COLO668 (cell line): ENCODE results near the gene CMBL.
"Not testable (repeated sequence)": the region's sequence is repeated elsewhere in the genome, so short reads cannot be mapped to it uniquely, and the experiment has no call there.

Source experiments
- DNase-seq: peaks from one replicate; lab custom pipeline; 2025; ENCODE audit not compliant: unreplicated experiment; lab: John Stamatoyannopoulos, UW

The CMBL gene

GRCh38 chr5:10286862-10287227 is 20.9 kb downstream of the CMBL start:
- no peak for DNase-seq

- DNase-seq, result no peak
These were observed 21.4 kb downstream of the CMBL start for GRCh38 chr5:10286162-10286861.

GRCh38 chr5:10285362-10285761 is 22.3 kb downstream of the CMBL start:
- not testable (repeated sequence) for DNase-seq

- DNase-seq, result peak; percentile 92
These were observed 23.6 kb downstream of the CMBL start for GRCh38 chr5:10283927-10284635.

DNA sequence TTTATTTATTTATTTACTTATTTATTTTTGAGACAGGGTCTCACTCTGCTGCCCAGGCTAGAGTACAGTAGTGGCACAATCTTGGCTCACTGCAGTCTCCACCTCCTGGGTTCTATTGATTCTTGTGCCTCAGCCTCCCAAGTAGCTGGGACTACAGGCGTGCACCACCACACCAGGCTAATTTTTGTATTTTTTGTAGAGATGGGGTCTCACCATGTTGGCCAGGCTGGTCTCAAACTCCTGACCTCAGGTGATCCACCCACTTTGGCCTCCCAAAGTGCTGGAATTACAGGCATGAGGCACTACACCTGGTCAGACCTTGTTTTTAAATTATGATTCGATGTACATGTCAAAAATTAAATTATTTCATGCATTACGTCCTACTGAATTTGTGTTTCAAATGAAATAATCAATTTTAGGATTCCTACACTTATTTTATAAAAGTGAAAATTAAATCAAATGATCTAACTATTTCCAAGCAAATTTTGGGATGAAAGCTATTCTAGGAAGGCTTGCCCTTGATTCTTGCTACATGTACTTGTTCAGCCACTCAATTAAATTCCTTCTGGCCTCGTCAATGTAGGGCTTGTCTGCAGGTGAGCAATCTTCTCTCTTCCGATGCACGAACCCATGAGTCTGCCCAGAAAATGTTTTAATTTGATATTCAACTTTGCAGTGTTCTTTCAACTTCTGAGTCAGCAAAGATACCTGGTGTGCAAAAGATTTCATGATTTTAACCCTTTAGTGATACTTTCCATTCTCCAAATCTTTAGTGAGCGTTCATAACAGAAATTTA is 27.6 kb downstream of the CMBL start:
- DNase-seq, result no peak

DNA sequence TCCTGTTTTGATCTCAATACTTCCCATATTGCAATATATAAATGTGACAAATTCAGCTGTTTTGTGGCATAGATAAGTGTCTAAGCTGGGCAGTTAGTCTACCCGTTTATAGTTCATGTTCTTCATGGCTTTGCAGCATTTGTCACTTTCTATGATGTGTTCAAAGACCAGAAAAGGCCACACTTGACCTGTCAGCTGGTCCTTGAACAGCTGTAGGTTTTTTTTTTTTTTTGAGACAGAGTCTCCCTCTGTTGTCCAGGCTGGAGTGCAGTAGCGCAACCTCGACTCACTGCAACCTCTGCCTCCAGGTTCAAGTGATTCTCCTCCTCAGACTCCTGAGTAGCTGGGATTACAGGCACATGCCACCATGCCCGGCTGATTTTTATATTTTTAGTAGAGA is 28.4 kb downstream of the CMBL start:
- DNase-seq, result no peak

DNA sequence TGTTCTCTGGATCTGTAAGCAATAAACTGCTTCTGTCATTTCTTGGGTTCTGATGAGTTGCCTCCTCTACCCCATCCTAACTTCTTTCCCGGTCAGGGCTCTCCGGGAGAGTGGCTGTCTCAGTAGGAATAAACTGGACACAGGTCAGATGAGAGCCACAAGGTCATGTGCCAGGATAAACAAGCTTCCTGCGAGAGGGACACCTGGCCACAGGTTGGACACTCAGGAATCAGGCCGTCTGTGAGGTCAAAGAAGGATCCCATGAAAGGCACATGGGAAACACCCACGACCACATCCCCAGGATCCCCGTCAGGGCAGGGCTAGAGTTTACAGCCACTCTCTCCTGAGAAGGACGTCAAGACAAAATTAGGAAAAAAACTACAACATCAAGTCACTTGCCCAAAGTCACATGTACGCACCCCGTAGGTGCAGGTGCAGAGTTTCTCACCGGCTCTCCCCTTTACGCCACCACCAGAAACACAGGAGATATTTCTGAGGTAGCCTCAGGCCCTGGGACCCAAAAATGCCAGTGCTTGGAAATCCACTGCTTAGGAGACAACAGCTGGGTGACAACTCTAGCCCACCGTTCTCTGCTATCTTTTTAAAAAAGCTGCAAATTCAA is 28.9 kb downstream of the CMBL start:
- DNase-seq, result no peak

DNA sequence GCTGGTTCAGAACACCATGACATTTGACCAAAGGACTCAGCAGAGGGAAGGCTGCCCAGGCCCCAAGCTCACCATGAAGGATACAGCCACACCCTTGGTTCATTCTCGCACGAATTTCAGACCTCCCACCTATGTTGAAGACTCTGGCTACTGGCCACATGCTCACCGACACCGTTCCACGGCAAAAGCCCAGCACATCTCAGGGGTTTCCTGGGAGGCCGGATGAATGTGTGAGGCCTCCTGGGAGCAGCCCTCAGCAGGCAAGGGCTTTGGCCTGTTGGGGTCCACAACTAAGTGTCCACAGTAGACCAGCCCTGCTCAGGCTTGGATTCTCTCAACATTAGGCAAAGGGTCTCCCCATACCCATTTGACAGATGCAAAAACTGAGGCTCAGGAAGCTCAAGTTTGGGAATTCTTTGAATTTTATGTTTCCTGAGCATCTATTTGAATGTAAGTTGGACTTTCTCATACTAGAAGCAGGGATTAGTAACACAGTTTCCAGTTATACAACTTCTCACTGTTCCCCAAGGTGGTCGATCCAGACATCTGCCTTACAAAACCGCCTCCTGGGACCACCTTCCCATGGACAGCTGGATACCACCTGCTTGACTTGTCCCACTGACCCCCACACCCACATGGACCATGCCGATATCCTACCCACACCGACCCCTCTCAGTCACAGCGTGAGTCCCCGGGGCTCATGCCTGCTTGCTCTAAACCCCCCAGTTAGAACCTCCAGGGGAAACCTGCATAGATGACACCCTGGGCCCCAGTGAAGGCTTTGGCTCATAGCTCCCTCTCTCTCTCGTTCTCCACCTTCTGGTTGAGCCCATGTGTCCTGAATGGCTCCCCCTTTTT is 29.7 kb downstream of the CMBL start:
- no peak for DNase-seq

- DNase-seq, result no peak
These were observed 31.0 kb downstream of the CMBL start for GRCh38 chr5:10276691-10277090.

DNA sequence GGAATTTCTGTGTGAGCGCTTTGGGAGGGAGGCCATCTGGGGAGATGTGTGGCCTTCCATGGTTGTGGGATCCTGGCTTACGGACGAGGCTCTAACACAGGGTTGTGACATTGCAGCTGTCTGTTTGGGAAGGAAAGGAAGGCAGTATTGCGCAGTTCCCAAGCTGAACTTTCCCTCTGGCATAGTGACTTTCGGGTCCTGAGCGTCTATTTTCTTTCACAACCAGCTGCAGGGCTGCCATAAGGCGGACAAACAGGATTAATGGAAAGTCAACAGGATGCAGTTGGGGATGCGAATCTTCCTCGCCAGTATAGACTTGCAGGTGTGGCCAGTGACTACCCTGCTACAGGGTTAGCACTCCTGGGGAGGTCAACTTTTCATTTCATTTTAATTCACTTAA is 31.7 kb downstream of the CMBL start:
- no peak for DNase-seq

DNA sequence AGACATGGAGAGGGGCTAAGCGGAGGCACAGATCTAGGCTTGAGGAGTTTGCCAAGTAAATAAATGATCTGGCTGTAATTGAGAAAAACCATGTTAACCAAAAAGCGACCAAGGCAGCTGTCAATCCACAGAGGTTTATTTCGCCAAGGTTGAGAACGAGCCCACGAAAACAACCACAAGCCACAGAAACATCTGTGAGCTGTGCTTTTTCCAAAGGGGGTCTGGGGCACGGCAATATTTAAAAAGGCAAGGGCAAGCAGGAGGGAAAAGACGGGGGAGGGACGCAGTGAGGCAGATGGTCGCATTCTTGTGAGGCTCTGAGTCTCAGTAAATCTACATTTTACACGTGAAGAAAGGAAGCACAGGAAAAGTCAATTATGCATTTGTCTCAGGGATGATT is 32.2 kb downstream of the CMBL start:
- no peak for DNase-seq

GRCh38 chr5:10272875-10273209 is 34.9 kb downstream of the CMBL start:
- not testable (repeated sequence) for DNase-seq

- DNase-seq, result no peak
These were observed 35.4 kb downstream of the CMBL start for GRCh38 chr5:10272053-10272874.

DNA sequence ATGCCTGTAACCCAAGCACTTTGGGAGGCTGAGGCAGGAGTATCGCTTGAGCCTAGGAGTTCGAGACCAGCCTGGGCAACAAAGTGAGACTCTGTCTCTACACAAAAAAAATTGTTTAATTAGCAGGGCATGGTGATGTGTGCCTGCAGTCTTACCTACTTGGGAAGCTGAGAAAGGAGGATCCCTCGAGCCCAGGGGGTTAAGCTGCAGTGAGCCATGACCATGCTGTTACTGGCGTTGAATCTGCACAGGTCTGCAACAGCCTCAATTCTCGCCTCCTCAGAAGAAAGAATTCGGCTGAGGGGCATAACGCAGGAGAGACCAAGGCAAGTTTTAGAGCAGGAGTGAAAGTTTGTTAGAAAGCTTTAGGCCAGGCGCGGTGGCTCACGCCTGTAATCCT is 39.6 kb downstream of the CMBL start:
- no peak for DNase-seq

DNA sequence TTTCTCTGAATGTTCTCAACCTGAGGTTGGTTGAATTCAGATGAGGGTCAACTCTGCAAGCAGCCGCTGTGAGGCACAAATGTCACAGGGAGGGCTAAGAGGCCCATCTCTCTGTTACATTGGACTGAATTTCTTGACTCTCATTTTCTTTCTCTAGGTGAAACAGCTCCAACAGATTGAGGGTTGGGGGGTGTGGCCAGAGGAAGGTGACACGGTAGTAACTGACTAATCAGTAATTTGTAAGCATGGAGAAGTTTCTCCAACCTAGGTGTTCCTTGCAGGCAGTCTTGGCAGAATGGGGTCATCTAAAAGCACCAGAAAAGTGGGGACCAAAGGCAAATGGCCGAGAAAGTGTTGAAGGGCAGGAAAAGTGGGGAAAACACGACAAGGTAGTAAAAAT is 40.9 kb downstream of the CMBL start:
- DNase-seq, result no peak

DNA sequence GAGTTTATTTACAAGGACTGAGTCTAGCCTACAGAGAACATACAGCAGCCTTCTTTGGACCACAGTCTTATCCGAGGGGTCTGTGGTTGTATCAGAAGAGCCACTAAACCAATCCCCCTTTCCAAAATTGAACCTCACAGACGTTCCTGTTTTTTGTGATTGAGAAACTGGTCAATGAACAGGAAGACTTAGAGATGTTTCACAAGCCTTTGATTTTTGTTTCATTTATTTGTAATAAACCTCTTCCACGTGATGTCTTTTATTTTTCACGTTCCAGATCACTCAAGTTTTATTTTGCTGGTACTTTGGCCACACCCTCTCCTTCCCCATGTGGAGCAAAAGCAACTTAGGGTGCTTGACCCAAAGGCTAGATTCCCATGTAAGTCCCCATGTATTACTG is 41.6 kb downstream of the CMBL start:
- DNase-seq, result no peak

DNA sequence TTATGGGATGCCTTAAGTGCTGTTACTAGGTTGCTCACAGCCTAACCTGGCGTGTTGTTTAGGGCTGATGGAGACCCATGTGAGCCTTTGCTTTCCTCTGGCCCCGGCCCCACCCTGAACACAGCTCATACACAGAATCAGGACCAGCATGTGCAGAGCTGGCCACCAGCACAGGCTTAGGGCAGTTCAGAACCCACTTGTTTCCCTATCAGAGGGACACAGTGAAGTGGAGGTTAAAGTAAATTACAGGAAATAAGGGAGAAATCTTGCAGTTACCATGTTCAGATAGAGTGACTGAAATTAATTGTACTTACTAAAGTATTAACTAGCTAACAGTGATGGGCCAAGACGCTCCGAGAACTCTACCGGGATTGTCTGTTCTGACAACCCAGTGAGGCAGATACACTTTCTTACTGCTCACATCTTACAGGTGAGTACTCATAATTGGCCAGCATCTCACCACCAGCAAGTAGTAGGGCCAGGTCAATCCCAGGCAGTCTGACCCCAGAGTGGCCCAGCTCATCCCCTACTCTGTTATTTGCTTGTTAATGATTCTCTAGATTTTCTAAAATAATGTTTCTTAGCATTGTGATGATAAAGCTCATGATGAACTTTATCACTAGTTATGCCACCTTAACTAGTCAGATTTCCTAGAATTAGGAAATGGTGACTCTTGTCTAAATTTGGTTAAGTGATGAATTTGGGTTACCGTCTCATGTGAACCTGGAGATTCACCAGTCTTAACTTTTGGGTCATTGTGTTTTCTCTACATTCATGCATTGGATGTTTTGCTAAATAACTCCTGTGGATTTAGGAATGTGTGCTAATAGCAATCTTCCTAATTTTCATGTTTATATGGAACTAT is 42.2 kb downstream of the CMBL start:
- no peak for DNase-seq

DNA sequence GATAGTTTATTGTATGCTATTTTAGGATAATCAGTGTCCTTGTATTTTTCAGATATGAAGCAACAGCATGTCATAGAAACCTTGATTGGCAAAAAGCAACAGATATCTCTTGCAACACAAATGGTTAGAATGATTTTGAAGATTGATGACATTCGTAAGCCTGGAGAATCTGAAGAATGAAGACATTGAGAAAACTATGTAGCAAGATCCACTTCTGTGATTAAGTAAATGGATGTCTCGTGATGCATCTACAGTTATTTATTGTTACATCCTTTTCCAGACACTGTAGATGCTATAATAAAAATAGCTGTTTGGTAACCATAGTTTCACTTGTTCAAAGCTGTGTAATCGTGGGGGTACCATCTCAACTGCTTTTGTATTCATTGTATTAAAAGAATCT is 43.1 kb downstream of the CMBL start:
- DNase-seq, result no peak

- DNase-seq, result no peak
These were observed 44.7 kb downstream of the CMBL start for GRCh38 chr5:10262995-10263394.
